ENCODE measurements around the gene COL2A1.

COL2A1 gene

DNA sequence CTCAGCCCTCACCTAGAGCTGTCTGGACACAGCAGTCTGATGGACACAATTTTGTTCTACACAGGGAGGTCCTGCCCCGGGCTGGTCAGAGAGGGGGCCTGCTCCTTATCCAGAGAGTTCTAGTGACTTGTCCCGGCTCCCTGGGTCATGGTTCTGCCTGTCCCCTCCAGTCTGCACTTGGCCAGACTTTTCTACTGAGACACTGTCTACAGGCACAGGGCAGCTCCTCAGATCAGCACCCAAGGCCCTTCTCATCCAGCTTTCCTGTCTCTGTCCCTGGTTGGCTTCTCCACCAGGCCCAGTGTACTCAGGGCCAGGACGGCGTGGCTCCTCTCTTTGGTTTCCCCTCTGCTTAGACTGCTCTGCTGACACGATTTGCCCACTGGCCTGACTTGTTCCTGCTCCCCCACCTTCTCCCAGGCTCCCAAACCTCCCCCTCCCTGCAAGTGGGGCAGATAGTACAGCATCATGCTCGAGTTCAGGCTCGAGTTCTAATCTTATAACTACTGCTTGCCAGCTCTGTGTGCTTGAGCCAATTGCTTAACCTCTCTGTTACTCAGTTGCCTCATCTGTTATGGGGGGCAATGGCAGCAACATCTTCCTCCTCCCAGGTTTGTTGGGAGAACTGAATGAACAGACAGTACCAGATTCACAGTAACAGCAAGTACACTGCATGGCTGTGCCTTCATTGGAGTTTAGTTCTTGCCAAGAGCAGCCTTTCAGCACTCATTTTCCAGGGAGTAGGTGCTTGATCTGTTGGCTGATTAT, 22.0 kb upstream of the COL2A1 start:
- CTCF ChIA-PET, result interaction anchor here (1.4 kb wide), 1 partner anchor 9 kb away, joined by 4 read pairs; no protein-coding TSS in a partner anchor
- POLR2A ChIA-PET, result no interaction called here
- TF ChIP-seq, protein P1, sequence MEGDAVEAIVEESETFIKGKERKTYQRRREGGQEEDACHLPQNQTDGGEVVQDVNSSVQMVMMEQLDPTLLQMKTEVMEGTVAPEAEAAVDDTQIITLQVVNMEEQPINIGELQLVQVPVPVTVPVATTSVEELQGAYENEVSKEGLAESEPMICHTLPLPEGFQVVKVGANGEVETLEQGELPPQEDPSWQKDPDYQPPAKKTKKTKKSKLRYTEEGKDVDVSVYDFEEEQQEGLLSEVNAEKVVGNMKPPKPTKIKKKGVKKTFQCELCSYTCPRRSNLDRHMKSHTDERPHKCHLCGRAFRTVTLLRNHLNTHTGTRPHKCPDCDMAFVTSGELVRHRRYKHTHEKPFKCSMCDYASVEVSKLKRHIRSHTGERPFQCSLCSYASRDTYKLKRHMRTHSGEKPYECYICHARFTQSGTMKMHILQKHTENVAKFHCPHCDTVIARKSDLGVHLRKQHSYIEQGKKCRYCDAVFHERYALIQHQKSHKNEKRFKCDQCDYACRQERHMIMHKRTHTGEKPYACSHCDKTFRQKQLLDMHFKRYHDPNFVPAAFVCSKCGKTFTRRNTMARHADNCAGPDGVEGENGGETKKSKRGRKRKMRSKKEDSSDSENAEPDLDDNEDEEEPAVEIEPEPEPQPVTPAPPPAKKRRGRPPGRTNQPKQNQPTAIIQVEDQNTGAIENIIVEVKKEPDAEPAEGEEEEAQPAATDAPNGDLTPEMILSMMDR (IDR thresholded peaks at IDR 0.05; ENCODE audit: control extremely low read depth, extremely low read depth, low read depth, missing control alignments), result no peak
- DNase-seq (ENCODE audit: extremely low spot score), result no peak

DNA sequence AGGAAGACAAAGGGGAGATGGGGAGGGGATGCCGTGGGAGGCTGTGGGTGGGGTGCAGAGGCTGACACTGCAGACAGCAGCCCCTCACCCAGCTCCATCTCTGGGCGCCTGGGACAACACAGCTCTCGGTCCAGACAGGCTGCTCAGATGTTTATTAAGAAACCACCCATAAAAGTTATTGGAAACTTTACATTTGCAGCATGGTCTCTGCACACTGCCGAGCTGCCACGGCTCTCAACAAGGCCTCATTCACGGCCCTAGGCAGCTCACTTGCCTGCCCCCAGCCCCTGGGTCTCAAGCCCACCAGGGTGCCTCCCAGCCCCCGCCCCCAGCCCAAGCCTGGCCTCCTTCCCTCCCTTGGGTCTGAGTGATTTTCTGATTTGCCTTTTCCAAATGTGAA, 21.0 kb upstream of the COL2A1 start:
- no peak for DNase-seq (ENCODE audit: extremely low spot score)
- ChIA-PET POLR2A (no interaction called here), CTCF (no interaction called here)
- TF ChIP-seq, protein P1 (IDR thresholded peaks at IDR 0.05; ENCODE audit: control extremely low read depth, extremely low read depth, low read depth, missing control alignments), result no peak

- no peak for DNase-seq (ENCODE audit: extremely low spot score)
- TF ChIP-seq, protein P1 (IDR thresholded peaks at IDR 0.05; ENCODE audit: control extremely low read depth, extremely low read depth, low read depth, missing control alignments), result no peak
- CTCF ChIA-PET, result no interaction called here
- POLR2A ChIA-PET, result no interaction called here
Observed at GRCh38 chr12:48024735-48025134, 20.5 kb upstream of the COL2A1 start.

DNA sequence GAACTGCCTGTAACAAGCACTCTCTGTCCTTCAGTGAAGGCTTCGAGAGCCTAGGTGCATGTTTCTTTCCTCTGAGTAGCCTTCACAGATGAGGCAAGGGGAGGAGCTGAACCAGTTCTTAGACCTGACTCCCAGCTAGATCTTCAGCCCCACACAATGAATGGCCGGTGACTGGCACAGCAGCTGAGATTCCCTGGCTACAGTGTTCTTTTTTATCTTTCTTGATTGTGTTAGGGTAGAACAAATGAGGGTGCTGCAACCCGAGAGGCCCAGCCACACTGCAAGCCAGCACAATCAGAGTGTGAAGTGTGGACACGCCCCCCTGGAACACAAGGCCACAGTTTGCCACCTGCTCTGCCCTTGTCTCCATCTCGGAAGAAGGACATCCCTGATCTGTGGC, 19.1 kb upstream of the COL2A1 start:
- POLR2A ChIA-PET, result no interaction called here
- no peak for DNase-seq (ENCODE audit: extremely low spot score)
- CTCF ChIA-PET, result interaction anchor here (1.0 kb wide), 1 partner anchor 32 kb away, joined by 3 read pairs; no protein-coding TSS in a partner anchor
- TF ChIP-seq, protein P1 (IDR thresholded peaks at IDR 0.05; ENCODE audit: control extremely low read depth, extremely low read depth, low read depth, missing control alignments), result no peak

GRCh38 chr12:48022676-48023385, 18.6 kb upstream of the COL2A1 start:
- TF ChIP-seq, protein P1 (IDR thresholded peaks at IDR 0.05; ENCODE audit: control extremely low read depth, extremely low read depth, low read depth, missing control alignments), result no peak
- no peak for DNase-seq (ENCODE audit: extremely low spot score)
- CTCF ChIA-PET, result interaction anchor here (1.0 kb wide), 1 partner anchor 31 kb away, joined by 3 read pairs; no protein-coding TSS in a partner anchor
- POLR2A ChIA-PET, result no interaction called here

- POLR2A ChIA-PET, result no interaction called here
- DNase-seq (ENCODE audit: extremely low spot score), result no peak
- CTCF ChIA-PET, result no interaction called here
- TF ChIP-seq, protein P1 (IDR thresholded peaks at IDR 0.05; ENCODE audit: control extremely low read depth, extremely low read depth, low read depth, missing control alignments), result no peak
Observed at GRCh38 chr12:48022180-48022521, 17.9 kb upstream of the COL2A1 start.
